Measurements from ENCODE around the gene PRSS57. TPM values are rescaled to one million over a fixed set of nuclear protein-coding genes. Genes with fewer than 3 reads are reported as not detected.
"Not testable (repeated sequence)": the region's sequence is repeated elsewhere in the genome, so short reads cannot be mapped to it uniquely, and the experiment has no call there.

Gene PRSS57
- not detected for total RNA-seq

DNA sequence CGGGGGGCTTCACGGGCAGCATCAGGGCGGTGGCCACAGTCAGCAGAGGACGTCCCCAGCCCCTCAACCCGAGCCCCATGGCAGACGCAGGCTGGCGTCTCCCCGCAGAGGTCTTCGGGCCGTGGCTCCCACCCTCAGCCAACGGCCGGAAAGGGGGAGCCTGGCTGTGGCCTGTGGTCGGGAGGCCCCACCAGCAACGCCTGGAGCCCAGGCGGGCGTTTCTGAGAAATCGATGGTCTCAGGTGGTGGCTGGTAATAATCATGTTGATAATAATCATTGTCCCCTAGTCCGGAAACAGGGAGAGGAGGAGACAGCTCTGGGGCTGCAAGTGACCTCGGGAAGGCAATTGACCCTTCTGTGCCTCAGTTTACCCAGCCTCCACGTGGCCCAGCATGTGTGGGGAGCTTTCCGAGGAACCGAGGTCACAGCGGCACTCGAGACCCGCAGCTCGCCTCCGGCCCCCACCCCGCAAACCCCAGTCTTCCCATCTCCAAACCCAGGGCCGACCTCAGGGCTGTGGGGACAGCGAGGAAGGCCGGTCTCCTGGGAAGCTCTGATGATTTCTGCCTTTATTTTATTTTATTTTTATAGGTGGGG is at the start of gene PRSS57:
Gene PRSS57, minus strand, starts transcription at position 101 of the 598 bp plus-strand sequence. Its CDS starts 22 bp downstream, at position 79.
- no peak for DNase-seq (ENCODE audit: low spot score)

DNA sequence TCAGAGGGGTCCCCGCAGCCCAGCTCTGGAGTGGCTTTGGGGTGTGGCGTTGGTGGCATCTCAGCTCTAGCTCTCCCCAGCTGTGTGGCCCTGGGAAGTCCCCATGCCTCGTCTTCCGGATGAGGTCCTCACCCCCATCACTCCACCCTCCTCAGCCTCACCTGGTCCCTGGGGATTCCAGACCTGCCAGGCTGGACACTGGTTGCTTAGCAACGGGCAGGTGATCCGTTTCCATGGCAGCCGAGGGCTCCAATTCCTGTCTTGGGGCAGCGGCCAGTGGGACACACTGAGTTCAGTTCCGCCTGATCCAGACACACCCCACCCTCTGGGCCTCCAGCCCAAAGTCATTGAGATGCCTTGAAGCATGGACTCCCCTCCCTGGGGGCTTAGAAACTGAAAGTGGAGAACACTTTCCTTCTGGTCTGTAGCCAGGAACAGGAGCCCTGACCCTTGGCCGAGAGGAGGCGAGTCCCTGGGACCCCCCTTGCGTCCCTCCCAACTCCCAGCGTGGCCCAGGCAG is 48.0 kb upstream of the PRSS57 start:
- DNase-seq (ENCODE audit: low spot score), result peak; percentile 42

DNA sequence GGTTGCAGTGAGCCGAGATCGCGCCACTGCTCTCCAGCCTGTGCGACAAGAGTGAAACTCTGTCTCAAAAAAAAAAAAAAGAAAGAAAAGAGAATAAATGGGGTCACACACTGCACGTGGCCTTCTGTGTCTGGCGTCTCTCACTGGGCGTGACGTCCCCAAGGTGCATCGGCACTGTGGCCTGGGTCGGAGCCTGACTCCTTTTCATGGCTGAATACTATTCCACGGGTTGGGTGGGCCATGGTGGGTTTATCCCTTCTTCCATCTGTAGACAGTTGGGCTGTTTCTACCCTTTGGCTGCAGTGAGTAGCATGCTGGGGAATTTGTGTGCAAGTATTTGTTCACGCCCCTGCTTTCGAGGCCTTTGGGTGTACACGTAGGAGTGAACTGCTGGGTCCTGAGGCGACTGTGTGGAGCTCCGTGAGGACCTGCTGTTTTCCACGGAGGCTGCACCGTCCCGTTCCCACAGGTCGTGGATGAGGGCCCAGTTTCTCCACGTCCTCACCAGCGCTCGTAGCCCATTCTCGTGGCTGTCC is 47.4 kb upstream of the PRSS57 start:
- DNase-seq (ENCODE audit: low spot score), result no peak

DNA sequence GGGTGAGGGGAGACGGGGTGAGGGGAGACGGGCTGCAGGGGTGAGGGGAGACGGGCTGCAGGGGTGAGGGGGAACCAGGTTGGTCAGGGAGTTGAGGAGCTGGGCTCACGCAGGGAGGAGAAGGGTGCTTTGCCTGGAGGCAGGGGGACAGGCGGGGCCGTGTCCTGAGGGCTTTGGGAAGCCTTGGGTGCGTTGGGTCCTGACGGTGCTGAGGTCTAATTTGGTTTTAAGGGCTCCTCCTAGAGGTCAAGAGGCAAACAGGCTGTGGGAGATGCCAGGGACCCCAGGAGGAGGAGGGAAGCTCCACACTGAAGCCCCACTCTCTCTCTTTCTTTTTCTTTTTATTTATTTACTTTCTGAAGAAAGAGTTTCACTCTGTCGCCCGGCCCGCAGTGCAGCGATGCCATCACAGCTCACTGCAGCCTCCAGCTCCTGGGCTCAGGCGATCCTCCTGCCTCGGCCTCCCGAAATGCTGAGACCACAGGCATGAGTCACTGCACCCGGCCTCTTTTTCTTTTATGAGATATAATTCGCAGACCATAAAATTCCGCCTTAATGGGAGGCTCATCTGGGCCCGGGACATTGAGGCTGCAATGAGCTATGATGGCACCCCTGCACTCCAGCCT is 46.4 kb upstream of the PRSS57 start:
- no peak for DNase-seq (ENCODE audit: low spot score)

DNA sequence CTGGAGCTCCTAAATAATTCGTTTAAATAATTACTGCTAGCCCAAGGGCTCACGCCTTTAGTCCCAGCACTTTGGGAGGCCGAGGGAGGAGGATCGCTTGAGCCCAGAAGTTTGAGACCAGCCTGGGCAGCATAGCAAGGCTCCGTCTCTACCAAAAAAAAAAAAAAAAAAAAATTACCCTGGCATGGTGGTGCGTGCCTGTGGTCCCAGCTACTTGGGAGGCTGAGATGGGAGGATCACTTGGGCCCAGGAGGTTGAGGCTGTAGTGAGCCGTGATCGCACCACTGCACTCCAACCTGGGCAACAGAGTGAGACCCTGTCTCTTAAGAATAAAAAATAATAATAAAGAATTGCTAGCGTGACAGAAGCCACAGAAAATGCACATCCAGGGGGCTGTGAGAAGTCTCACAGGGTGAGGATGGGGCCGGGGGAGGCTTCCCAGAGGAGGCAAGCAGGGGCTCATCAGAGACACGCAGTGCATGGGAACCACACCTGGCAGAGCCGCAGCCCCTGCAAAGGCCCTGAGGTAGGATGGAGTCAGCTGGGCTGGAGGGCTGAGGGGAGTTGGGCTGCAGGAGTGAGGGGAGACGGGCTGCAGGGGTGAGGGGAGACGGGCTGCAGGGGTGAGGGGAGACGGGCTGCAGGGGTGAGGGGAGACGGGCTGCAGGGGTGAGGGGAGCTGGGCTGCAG is 45.7 kb upstream of the PRSS57 start:
- DNase-seq (ENCODE audit: low spot score), result not testable (repeated sequence)

DNA sequence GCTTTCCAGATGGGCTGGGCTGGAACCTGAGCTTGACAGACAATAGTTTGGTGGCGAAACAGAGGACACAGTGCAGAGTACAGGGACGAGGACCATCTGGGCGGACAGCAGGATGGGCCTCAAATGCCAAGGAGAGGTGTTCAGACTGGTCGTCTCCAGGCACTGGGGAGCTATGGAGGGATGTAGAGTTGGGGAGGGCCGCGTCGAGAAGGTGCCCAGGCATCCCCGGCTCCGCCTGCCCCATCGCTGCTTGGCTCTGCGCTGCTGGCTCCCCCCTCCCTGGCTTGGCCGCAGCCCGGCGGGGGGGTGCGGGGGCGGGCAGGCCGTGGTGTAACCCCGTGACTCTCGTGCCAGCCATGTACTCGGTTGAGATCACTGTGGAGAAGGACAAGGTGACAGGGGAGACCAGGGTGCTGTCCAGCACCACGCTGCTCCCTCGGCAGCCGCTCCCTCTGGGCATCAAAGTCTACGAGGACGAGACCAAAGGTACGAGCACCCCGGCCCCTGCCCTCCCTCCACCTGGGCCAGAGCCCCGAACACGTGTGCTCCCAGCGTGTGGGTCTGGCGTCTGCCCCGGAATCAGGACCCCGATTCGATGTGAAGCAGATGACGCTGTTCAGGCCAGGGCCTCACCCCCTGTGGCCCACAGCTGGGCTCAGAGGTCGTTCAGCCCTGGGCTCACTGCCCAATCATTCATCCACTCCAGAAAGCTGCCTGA is 44.9 kb upstream of the PRSS57 start:
- no peak for DNase-seq (ENCODE audit: low spot score)

DNA sequence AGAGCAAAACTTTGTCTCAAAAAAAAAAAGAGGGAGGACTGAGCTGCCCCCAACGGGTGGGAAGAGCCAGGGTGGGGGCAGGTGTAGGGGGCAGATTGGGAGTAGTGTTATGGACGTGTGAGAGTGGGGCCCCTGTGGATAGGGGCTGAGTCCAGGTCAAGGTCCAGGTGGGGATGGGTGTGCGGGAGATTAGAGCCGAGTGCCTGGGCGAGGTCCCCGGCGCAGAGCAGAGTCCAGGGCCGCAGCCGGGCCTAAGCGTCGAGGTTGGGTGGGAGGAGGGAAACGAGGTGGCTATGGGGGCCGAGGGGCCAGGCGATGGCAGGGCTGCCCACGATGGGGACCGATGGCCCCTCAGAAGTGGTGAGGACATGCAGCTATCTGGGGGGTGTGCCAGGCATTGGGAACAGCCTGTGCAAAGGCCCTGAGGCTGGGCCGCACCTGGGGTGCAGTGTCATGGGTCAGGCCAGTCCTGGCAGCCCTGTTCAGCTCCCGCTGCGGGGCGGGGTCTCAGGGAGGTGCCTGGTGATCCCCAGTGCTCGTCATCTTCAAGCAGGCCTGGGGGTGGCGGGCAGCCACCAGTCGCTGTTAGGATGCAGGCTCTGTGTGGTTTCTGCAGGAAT is 43.4 kb upstream of the PRSS57 start:
- no peak for DNase-seq (ENCODE audit: low spot score)

DNA sequence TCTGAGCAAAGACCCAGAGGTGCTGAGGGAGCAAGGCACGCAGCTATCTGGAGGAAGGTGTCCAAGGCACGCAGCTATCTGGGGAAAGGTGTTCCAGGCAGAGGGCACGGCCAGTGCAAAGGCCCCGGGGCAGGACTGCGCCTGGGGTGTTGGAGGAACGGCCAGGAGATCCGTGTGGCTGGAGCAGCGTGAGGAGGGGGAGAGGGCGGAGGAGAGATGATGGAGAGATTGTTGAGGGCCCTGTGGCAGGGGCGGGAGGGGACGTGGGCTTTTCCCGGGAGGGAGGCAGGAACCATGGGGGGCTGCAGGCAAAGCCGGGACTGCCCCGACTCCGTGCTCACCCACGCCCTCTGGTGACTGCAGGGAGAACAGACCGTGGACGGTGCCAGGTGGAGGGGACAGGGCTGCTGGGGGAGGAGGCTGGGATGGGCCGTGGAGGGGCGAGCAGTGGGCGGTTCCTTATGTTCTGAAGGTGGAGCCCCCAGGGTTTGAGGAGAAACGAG is 42.4 kb upstream of the PRSS57 start:
- DNase-seq (ENCODE audit: low spot score), result no peak

DNA sequence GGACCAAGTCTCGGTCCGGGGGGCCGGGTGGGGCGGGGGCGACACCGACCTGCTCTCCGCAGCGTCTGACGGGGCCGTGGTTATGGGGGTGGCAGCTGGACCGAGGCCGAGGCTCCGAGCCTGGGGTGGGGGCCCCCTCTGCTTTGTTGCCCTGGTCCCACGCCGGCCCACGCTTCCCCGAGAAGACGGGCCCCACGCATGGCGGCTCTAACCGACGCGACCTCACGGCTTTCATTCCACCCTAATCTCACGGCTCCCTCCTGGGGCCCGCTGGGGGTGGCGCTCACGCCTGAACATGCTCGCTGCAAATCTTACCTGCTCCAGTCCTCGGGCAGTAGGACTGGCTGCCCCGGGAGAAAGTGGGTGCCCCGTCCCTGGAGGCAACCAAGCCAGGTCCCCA is 40.9 kb upstream of the PRSS57 start:
- DNase-seq (ENCODE audit: low spot score), result no peak

DNA sequence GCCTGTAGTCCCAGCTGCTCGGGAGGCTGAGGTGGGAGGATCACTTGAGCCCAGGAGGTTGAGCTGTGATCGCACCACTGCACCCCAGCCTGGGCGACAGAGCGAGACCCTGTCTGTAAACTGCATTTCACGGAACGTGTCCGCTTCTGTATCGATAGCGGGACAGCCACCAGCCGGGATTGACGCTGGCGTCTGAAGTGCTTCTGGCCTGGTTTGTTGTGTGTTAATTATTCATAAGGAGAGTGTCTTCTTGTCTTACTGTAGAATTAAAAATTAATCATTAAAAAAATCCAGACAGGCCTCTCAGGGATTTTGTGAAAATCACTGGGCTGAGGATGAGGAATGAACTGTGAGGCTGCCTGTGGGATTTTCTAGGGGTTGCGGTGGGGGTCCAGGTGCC is 39.5 kb upstream of the PRSS57 start:
- no peak for DNase-seq (ENCODE audit: low spot score)

DNA sequence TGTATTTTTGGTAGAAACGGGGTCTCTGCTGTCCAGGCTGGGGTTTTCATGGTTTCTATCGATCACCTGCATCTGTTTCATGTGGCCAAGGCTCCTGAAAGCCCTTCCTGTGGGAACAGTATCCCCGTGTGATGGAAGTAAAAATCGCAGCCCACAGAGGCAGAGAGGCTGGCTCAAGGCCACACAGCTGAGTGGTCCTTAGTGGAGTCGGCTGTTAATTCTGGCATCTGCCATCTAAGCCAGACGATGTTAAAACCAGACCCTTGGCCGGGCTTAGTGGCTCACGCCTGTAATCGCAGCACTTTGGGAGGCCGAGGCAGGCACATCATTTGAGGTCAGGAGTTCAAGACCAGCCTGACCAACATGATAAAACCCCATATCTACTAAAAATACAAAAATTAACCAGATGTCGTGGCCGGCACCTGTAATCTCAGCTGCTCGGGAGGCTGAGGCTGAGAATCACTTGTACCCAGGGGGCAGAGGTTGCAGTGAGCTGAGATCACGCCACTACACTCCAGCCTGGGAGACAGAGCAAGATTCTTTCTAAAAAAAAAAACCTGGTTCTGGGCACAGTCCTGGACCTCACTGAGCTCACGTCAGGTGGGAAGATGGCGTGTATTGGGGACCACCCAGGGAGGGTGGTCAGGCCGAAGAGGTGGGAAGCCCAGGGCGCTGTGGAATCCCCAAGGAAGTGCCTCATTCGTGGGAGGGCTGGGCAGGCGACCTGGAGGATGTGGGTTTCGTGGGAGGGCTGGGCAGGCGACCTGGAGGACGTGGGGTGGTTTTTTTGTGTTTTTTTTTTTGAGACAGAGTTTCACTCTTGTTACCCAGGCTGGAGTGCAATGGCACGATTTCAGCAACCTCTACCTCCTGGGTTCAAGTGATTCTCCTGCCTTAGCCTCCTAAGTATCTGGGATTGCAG is 37.2 kb upstream of the PRSS57 start:
- DNase-seq (ENCODE audit: low spot score), result no peak

DNA sequence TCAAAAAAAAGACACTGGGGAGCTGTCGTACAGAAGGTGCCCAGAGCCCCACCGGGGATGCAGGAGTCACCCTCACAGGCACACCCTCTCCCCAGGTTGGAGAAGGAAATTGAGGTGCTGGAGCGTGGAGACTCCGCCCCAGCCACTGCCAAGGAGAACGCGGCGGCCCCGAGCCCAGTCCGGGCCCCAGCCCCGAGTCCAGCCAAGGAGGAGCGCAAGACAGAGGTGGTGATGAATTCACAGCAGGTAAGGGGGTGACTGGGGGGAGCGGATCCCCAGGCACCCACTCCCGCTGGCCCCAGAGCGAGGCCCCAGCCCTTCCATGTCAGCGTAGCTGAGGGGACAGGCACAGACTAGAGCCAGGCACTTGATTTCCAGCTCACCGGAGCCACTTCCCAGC is 35.7 kb upstream of the PRSS57 start:
- no peak for DNase-seq (ENCODE audit: low spot score)

DNA sequence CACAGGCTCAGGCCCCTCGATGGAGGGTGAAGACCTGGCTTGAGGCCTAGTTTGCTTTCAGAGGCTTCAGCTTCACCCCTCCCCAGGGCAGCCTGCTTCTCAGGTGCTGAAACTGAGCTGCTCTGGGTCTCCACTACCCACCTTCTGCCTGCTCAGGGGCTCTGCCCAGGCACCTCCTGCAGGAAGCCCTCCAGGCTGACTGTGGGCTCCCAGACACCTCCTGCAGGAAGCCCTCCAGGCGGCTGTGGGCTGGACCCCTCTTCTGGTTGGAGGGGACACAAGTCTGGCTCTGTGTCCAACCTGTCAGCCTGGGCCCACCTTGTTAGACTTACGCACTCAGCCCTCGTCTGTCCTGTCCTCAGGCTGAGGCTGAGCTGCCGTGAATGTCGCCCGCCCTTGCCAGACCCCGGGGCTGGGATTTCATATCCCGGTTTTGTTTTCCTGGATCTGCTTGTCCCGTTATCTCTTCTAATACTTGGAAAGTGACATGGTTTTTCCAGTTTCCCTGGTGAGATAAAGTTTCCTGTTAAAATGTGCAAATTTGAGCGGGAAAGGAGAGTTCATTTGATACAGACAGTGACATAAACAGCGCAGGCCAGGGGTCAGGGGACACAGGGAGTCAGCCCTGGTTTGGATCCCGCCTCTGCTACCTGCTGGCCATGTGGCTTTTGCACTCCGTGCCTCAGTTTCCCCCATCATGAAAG is 34.9 kb upstream of the PRSS57 start:
- DNase-seq (ENCODE audit: low spot score), result no peak

DNA sequence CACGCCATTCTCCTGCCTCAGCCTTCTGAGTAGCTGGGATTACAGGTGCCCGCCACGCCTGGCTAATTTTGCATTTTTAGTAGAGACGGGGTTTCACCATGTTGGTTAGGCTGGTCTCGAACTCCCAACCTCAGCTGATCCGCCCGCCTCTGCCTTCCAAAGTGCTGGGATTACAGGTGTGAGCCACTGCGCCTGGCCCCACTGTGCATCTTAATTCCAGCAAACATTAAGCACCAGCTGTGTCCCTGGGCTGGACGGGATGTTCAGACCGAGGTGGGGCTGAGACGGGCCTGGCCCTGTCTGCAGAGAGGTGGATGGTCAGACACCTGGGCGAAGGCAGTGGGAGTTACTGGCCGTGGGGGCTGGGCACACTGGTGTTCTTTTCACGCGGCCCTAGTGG is 34.3 kb upstream of the PRSS57 start:
- DNase-seq (ENCODE audit: low spot score), result not testable (repeated sequence)

DNA sequence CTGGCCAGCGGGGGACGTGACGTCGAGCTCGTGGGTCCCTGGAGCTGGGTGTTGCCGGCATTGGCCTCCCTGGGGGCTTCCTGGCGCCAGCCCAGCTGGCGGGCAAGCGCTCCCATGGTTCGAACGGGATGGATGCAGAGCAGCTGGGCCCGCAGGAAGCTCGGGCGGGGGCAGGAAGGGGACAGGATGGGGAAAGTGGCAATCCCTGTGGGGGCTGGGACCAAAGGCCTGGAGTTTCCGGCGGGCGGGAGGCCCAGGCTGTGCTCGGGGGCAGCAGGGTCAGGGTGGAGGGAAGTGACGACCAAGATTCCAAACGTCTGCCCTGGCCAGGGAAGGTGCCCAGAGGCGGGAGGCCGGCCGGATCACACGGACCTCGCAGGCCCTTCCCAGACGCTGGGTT is 32.8 kb upstream of the PRSS57 start:
- DNase-seq (ENCODE audit: low spot score), result no peak

DNA sequence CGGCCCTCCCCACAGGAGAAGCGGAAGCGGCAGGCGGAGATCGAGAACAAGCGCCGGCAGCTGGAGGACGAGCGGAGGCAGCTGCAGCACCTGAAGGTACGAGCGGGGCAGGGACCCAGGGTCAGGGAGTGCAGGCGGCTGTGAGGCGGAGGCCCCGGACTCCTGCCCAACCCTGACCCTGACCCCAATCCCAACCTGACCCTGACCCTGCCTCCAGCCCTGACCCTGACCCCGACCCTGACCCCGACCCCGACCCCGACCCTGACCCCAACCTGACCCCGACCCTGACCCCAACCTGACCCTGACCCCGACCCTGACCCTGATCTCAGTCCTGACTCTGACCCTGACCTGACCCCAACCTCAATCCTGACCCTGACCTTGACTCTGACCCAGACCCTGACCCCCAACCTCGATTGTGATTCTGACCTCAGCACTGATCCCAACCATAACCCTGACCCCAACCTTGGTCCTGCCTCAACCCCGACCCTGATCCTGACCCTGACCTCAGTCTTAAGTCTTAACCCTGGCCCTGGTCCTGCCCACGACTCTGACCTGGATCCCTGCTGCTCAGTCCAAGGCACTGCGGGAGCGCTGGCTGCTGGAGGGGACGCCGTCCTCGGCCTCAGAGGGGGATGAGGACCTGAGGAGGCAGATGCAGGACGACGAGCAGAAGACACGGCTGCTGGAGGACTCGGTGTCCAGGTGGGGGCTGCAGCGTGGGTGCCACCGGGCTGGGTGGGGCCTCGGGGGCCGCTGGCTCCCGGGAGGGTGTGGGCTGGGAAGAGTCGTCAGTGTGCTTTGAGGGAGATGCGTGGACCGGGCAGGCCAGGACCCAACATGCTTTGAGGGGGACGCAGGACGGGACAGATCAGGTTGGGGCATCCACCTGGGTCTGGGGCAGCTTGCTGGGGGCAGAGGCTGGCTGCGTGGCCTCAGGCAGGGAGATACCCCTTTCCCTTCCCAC is 32.0 kb upstream of the PRSS57 start:
- no peak for DNase-seq (ENCODE audit: low spot score)

DNA sequence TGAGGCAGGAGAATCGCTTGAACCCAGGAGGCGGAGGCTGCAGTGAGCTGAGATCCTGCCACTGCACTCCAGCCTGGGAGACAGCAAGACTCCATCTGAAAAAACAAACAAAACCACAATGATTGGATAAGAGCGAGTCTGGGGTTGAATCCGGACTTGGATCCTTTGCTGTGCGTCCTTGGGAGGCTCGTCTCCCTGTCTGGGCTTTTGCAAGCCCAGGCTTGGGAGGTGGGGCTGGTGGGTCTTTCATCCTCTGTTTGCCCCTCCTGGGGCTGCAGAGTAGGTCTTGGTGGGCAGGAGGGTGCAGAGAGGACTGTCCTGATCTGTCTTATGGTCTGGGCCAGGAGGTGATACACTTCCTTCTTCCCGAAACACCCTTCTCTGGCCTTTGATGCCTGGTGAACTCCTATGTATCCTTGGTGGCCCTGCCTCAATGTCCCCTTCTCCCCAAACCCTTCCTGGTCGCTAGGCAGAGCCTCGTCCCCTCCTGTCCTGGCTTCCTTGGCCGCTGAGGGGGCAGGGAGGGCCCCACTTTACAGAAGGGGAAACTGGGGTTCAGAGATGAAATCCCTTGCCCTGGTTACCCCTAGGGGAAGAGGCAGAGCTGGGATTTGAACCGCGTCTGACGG is 30.3 kb upstream of the PRSS57 start:
- DNase-seq (ENCODE audit: low spot score), result no peak

DNA sequence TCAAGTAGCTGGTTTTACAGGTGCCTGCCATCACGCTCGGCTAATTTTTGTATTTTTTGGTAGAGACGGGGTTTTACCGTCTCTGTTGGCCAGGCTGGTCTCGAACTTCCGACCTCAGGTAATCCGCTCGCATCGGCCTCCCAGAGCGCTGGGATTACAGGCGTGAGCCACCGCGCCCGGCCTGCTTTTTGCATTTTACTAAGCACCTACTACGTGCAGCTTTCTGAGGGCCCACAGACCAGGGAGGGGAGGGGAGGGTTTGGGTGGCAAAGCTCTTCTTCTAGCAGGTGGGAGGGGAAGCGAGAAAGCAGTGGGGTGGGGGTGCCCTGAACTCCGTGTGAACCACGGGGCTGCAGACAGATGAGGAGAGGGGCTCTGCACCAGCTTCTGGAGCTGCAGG is 28.5 kb upstream of the PRSS57 start:
- DNase-seq (ENCODE audit: low spot score), result no peak

Measured in mucosa of gallbladder (tissue), 1 donor.